AG04450 (cell line): ENCODE results near the gene CCDC57. TPM values are rescaled to one million over a fixed set of nuclear protein-coding genes. Genes with fewer than 3 reads are reported as not detected.

Experiments
- CTCF ChIA-PET: fragments of 300-600, 350-600 bp; formaldehyde crosslinking; extraction: SDS; loops from one replicate; lab custom pipeline; 2022; ENCODE audit warnings: antibody characterized with exemption, inconsistent platforms; lab: Charles Lee
- POLR2A ChIA-PET: fragments of 350-600 bp; formaldehyde crosslinking; extraction: SDS; loops from one replicate; lab custom pipeline; 2021; ENCODE audit warnings: antibody characterized with exemption, inconsistent platforms; lab: Yijun Ruan, JAX
- DNase-seq: peaks from one replicate; pipeline ENCODE4 v3.0.0-alpha.2; 2011; ENCODE audit warnings: low read depth, low spot score
- H3K27ac ChIP-seq: one replicate; pipeline ENCODE4 v1.5.1; 2012; ENCODE audit warnings: low read depth, low read length, control low read depth
- H3K27me3 ChIP-seq: one replicate; pipeline ENCODE4 v1.6.0; 2012; ENCODE audit warnings: low read length; ENCODE audit not compliant: control insufficient read depth, insufficient read depth
- H3K4me3 ChIP-seq: 2 replicates; pipeline ENCODE4 v1.5.1; 2011; ENCODE audit warnings: mild to moderate bottlenecking, low read depth, low read length, control low read depth
- H3K9me3 ChIP-seq: 2 replicates; pipeline ENCODE4 v1.5.1; 2012; ENCODE audit warnings: low read length; ENCODE audit not compliant: control insufficient read depth, insufficient read depth
- polyA plus RNA-seq: library from polyadenylated mRNA; depleted of rRNA; stranded (reverse); fragments of >200 nt; gene quantifications from 2 replicates; pipeline ENCODE4 v1.2.3, GENCODE V29; 2011
- TF ChIP-seq, protein P1 (sequence below): IDR thresholded peaks from 2 replicates; pipeline ENCODE4 v1.5.1; 2011; ENCODE audit warnings: low read depth, low read length, control low read depth, inconsistent platforms

Gene CCDC57
- polyA plus RNA-seq, 1 experiment, result 11.1 TPM

DNA sequence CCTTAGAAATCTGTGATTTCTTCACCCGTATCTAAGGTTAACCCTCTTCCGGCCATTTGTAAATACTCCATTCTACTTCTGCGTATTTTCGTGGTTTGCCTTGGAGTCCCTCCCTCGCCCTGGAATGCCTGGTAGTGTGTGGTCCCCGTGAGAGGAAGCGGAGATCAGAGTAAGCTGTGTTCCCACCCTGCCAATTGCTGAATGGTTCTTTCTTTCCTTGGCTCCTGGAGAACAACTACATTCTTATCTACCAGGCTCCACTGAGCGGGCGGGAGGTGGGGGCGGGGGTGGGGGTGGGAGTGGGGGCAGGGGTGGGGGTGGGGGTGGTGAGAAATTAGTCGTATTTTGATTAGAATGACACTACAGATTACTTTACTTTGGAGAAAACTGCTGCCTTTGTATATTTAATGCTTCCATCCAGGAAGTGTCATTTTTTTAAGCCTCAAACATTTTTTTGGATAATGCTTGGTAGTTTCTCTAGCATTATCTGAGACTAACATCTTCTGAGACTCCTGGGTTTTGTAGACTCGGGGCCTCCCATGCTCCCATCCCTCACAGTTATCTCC lies 93.7 kb downstream of the CCDC57 start:
- Histone ChIP-seq H3K27me3 (no peaks in the 10 kb centered on the region), H3K27ac (no peak overlapping the region), H3K9me3 (no peaks in the 10 kb centered on the region), H3K4me3 (no peak overlapping the region)
- DNase-seq, result no peak
- ChIA-PET CTCF (no interaction called here), POLR2A (interaction anchor here (0.7 kb wide), 1 partner anchor 10 kb away, joined by 3 read pairs; no protein-coding TSS in a partner anchor)
- TF ChIP-seq, protein P1, sequence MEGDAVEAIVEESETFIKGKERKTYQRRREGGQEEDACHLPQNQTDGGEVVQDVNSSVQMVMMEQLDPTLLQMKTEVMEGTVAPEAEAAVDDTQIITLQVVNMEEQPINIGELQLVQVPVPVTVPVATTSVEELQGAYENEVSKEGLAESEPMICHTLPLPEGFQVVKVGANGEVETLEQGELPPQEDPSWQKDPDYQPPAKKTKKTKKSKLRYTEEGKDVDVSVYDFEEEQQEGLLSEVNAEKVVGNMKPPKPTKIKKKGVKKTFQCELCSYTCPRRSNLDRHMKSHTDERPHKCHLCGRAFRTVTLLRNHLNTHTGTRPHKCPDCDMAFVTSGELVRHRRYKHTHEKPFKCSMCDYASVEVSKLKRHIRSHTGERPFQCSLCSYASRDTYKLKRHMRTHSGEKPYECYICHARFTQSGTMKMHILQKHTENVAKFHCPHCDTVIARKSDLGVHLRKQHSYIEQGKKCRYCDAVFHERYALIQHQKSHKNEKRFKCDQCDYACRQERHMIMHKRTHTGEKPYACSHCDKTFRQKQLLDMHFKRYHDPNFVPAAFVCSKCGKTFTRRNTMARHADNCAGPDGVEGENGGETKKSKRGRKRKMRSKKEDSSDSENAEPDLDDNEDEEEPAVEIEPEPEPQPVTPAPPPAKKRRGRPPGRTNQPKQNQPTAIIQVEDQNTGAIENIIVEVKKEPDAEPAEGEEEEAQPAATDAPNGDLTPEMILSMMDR, result no peak

DNA sequence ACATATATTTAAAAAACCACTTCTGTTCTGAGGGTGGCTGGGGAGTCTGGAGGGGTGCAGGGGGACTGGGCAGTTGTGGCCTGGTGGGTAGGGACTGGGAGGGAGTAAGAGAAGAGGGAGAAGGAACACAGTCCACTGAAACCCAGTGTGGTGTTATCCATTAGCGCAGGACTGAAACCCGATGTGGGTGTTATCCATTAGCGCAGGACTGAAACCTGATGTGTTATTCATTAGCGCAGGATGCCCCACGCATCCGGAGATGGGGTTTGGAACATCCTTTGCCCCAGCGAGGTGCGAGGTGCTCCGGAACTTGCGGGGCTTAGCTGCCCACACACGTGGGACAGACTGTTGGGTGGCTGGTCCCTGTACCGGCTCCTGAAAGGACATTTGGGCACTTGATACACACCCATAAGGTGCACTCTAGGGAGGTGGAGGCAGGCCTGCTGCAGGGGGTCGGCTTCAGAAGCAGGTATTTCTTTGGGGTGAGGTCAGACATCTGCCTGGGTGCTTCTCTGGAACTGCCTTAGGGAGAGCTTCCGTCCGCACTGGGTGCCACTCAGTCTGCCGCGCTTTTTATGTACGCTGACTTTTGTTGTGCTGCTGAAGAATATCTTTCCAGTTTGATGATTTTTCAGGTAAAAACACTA lies 94.4 kb downstream of the CCDC57 start:
- POLR2A ChIA-PET, result no interaction called here
- Histone ChIP-seq H3K4me3 (no peak overlapping the region), H3K9me3 (no peaks in the 10 kb centered on the region), H3K27me3 (no peaks in the 10 kb centered on the region), H3K27ac (no peak overlapping the region)
- CTCF ChIA-PET, result no interaction called here
- DNase-seq, result no peak
- TF ChIP-seq, protein P1, result no peak

DNA sequence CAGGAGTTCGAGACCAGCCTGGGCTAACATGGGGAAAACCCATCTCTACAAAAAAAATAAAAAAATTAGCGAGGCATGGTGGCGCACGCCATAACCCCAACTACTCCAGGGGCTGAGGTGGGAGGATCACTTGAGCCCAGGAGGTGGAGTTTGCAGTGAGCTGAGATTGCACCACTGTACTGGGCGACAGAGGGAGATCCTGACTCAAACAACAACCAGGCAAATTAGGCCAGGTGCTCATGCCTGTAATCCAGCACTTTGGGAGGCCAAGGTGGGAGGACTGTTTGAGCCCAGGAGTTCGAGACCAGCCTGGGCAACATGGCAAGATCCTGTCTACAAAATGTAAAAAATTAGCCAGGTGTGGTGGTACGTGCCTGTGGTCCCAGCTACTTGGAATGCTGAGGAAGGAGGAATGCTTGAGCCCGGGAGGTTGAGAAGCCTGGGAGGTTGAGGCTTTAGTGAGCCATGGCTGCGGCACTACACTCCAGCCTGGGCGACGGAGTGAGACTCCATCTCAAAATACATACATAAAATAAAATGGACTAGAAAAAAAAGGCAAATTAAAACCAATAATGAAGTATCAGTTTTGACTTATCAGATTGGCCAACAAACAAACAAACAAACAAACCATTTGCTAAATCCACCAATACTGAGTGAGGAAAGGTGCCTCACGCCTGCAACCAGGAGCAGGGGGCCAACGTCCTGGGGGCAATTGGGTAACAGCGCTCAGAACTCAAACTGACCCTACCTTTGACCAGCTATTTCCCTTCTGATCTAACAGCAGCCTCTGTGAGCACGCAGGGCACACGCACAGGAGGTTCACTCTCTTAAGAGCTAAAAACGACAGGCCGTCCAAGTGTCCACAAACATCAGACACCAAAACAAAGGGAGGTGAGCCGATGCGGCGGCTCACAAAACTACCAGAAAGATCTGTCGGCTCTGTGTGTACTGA lies 95.2 kb downstream of the CCDC57 start:
- ChIA-PET POLR2A (no interaction called here), CTCF (interaction anchor here (0.6 kb wide), 1 partner anchor 81 kb away, joined by 4 read pairs; no protein-coding TSS in a partner anchor)
- no peaks in the 10 kb centered on the region for H3K9me3 ChIP-seq
- no peak overlapping the region for H3K4me3 ChIP-seq
- no peak overlapping the region for H3K27ac ChIP-seq
- DNase-seq, result no peak
- TF ChIP-seq, protein P1, result no peak
- no peaks in the 10 kb centered on the region for H3K27me3 ChIP-seq

DNA sequence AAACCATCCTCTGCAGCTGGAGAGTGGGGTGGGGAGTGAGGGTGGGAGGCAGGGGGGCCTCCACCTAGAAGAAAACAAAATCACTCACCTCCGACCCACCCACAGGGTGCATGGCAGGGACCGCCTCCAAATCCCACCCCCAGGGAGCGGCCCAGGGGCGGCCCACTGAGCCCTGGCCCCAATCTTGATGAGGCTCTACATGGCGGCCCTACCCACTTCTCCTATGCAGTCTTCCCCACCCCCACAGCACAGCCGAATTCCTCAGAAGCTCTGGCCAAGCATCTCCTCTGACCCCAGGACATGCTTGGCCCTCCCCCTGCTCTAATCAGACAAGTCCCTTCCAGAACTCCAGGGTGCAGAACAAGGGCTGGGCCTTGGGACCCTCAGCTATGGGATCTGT lies 96.4 kb downstream of the CCDC57 start:
- POLR2A ChIA-PET, result no interaction called here
- no peaks in the 10 kb centered on the region for H3K9me3 ChIP-seq
- CTCF ChIA-PET, result no interaction called here
- H3K4me3 ChIP-seq, result no peak overlapping the region
- TF ChIP-seq, protein P1, result no peak
- H3K27me3 ChIP-seq, result no peaks in the 10 kb centered on the region
- no peak overlapping the region for H3K27ac ChIP-seq
- no peak for DNase-seq

DNA sequence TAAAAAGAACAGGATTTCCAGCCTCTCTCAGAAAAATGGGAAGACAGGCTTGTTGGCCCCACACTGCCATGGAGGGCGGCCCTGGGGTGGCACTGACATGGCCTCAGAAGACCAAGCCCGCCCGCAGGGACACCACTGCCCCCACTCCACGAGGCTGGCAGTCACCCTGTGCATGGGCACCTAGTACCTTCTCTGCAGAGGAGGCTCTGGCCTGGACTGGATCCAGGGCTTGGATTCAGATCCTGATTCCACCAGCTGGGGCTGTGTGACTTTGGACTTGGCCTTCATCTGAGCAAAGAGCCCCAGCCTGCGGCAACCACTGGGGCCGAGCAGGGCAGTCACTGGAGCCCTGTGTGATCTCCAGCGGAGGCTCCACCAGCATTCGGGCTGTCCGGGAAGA lies 97.8 kb downstream of the CCDC57 start:
- H3K27ac ChIP-seq, result no peak overlapping the region
- no peak for DNase-seq
- H3K9me3 ChIP-seq, result no peaks in the 10 kb centered on the region
- POLR2A ChIA-PET, result no interaction called here
- TF ChIP-seq, protein P1, result no peak
- H3K4me3 ChIP-seq, result no peak overlapping the region
- CTCF ChIA-PET, result no interaction called here
- no peaks in the 10 kb centered on the region for H3K27me3 ChIP-seq
